ENCODE data around the gene SPINDOC.
"Not testable (repeated sequence)": the region's sequence is repeated elsewhere in the genome, so short reads cannot be mapped to it uniquely, and the experiment has no call there.

Gene SPINDOC

GRCh38 chr11:63813035-63813562, at the start of gene SPINDOC:
SPINDOC (plus strand) TSS chr11:63813456; CDS start chr11:63813687, 231 bp downstream.
- DNase-seq = peak; percentile 88

- no peak for DNase-seq
Observed at GRCh38 chr11:63763496-63764339, 49.5 kb upstream of the SPINDOC start.

GRCh38 chr11:63764340-63764678, 48.9 kb upstream of the SPINDOC start:
- DNase-seq = no peak

GRCh38 chr11:63764679-63765647, 48.3 kb upstream of the SPINDOC start:
- DNase-seq = no peak

- DNase-seq = no peak
Observed at GRCh38 chr11:63765688-63766241, 47.5 kb upstream of the SPINDOC start.

- no peak for DNase-seq
Observed at GRCh38 chr11:63766531-63767235, 46.6 kb upstream of the SPINDOC start.

- DNase-seq = no peak
Observed at GRCh38 chr11:63767267-63767564, 46.0 kb upstream of the SPINDOC start.

- DNase-seq = peak; percentile 62
Observed at GRCh38 chr11:63767565-63768236, 45.6 kb upstream of the SPINDOC start.

GRCh38 chr11:63768237-63769041, 44.8 kb upstream of the SPINDOC start, which contains the start of gene ZFTA:
ZFTA (minus strand) TSS chr11:63768775; CDS start chr11:63768622, 153 bp downstream.
- peak; percentile 91 for DNase-seq

GRCh38 chr11:63769042-63769713, 44.1 kb upstream of the SPINDOC start:
- peak; percentile 69 for DNase-seq

- DNase-seq = no peak
Observed at GRCh38 chr11:63769714-63770455, 43.4 kb upstream of the SPINDOC start.

- no peak for DNase-seq
Observed at GRCh38 chr11:63770763-63771162, 42.5 kb upstream of the SPINDOC start.

GRCh38 chr11:63771741-63772318, 41.4 kb upstream of the SPINDOC start:
- not testable (repeated sequence) for DNase-seq

- DNase-seq = no peak
Observed at GRCh38 chr11:63775191-63775590, 38.1 kb upstream of the SPINDOC start.

- no peak for DNase-seq
Observed at GRCh38 chr11:63779039-63779438, 34.2 kb upstream of the SPINDOC start.

GRCh38 chr11:63782749-63783148, 30.5 kb upstream of the SPINDOC start:
- no peak for DNase-seq

- no peak for DNase-seq
Observed at GRCh38 chr11:63783925-63784592, 29.2 kb upstream of the SPINDOC start.

- DNase-seq = no peak
Observed at GRCh38 chr11:63785823-63786222, 27.4 kb upstream of the SPINDOC start.

Measured in activated CD8-positive, alpha-beta memory T cell treated with anti-CD3 and anti-CD28 coated beads, Interleukin-2, amount 50 U/mL, for 48 hours (primary cell).